Mammary epithelial cell (primary cell): ENCODE results near the gene RAB39A.
"Not testable (repeated sequence)": the region's sequence is repeated elsewhere in the genome, so short reads cannot be mapped to it uniquely, and the experiment has no call there.

Source experiments
- CTCF ChIP-seq, 2 donors: IDR thresholded peaks in 1 of 2; conservative IDR thresholded peaks in 1 of 2; 2 replicates each; pipeline ENCODE4 v1.5.1; 2011 to 2012; ENCODE audit warnings: inconsistent platforms in 2 of 2, low read length in 2 of 2, mild to moderate bottlenecking in 2 of 2, control low read depth in 1 of 2, low read depth in 1 of 2; ENCODE audit not compliant: insufficient read depth in 1 of 2; ENCODE audit errors: extremely low read depth in 1 of 2
- EZH2 ChIP-seq: IDR thresholded peaks from 2 replicates; pipeline ENCODE4 v1.6.1; 2012; ENCODE audit warnings: low read length, inconsistent platforms, borderline replicate concordance

- TF ChIP-seq CTCF (conservative IDR thresholded peaks at IDR 0.05 in 1 of 2, IDR thresholded peaks at IDR 0.05 in 1 of 2; ENCODE audit: extremely low read depth in 1 of 2, insufficient read depth in 1 of 2, low read depth in 1 of 2, low read length in 2 of 2); EZH2: not testable (repeated sequence)
These were observed 46.8 kb upstream of the RAB39A start for GRCh38 chr11:107881471-107881870.
